GM12892 (cell line): ENCODE results near the gene CEP112.

Experiments used
- DNase-seq: peaks from one replicate; pipeline ENCODE4 v3.0.0; 2011; ENCODE audit not compliant: insufficient read length
- FAIRE-seq: peaks from 2 replicates; lab custom pipeline; 2011; peaks lifted over from hg19 to GRCh38; lab: Jason Lieb, UNC
- POLR2A ChIP-seq: IDR thresholded peaks from 2 replicates; pipeline ENCODE4 v1.6.1; 2011; ENCODE audit warnings: low read depth, low read length, control low read depth
- POLR2AphosphoS5 ChIP-seq: IDR thresholded peaks from 2 replicates; pipeline ENCODE4 v1.6.1; 2011; ENCODE audit warnings: low read depth, low read length, control low read depth
- TAF1 ChIP-seq: IDR thresholded peaks from 2 replicates; pipeline ENCODE4 v1.6.1; 2011; ENCODE audit warnings: low read depth, mild to moderate bottlenecking, control low read depth, low read length, borderline replicate concordance

Gene CEP112

DNA sequence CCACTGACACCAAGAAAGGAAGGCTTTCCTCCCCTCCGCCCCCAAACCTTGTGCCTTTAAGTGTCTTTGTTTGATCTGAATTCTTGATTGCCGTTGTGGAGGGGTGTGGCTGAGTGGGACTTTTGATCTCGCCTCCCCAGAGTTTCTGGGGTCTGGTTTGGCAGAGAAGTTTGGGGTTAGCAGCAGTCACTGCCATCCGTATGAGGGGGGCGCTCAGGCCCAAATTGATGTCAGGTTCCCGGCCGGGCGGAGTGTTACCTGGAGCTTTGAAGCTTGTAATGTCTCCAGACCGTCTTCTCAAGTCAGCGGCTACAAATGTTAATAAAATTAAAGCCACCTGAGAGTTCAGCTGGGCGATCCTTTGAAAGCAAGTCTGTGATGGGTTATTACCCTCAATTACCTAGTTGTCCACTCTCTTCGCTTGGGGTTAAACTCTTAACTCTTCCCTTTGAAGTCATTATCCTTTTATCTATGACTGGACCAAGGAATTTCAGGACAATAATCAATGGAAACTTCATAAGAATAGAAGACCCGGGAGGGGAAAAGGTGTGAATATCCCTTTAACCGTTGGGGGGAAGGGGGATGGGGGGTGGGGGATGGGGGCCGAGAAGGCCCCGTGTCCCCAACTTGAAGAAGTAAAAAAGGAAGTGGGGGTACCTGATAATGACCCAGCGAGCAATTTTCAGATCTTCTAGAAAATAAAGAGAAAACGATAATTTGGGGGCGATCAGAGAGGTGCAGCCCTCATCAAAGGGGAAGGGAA is 598.7 kb downstream of the CEP112 start:
- no peak for TF ChIP-seq POLR2AphosphoS5
- TF ChIP-seq POLR2A, result no peak
- no peak for TF ChIP-seq TAF1
- no peak for DNase-seq
- FAIRE-seq, result no peak

DNA sequence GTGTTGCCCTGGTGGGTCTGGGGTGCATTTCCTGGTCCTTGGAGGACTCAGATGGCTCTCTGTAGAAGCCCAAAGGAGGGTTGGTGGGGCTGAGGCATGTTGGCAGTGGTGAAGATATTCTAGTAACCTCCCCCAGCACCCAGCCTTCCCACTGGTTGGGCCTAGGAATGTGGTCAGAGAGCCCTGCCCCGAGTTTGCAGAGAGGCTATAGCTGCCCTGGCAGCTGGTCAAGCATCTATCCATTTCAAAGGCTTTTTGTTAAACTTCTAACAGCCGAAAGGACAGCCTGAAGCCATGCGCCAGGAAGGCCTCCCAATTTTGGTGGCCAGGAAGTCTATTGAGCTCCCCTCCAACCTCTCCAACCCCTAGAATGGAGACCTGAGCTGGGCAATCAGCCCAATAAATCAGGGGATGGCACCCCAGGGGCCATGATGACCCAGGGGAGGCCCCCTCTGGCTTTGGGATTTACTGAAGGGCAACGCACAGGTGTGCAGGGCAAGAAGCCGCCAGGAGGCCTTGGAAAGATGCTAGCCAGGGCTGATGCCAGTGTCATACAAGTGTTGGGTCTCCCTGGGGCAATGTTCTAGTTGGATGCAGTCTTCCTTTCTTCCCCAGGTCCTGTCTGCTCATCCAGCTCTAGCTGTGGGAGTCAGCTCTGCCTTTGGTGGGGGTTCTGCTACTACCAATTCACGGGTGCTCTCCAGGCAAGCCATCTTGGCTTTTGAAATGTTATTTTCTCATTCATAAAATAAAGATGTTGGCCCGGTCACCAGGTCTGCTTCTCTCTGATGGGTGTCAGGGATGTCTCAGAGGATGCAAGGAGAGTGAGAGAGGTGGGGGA is 599.6 kb downstream of the CEP112 start:
- DNase-seq, result no peak
- no peak for FAIRE-seq
- TF ChIP-seq POLR2AphosphoS5, result no peak
- no peak for TF ChIP-seq TAF1
- TF ChIP-seq POLR2A, result no peak

DNA sequence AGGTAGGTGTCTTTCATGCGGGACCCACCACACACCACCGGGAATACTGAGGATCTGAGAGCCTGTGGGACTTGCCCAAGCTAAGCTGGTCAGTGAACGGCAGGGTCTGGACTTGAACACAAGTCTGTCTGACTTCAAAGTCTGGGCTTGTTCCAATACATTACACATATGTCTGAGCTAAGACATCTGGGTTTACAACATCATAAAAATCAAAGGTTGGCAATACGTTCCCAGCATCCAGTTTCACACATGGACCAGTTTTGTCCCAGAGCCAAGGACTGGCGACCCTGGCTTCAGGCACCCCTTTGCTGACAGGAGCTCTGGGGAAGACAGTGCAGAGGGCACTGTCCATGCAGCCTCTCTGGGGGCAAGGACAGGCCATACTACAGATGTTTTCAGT is 602.6 kb downstream of the CEP112 start:
- no peak for TF ChIP-seq POLR2A
- no peak for TF ChIP-seq TAF1
- TF ChIP-seq POLR2AphosphoS5, result no peak
- DNase-seq (no peak), FAIRE-seq (no peak)

GRCh38 chr17:65588181-65588808 is 603.6 kb downstream of the CEP112 start:
- no peak for TF ChIP-seq TAF1
- TF ChIP-seq POLR2AphosphoS5, result no peak
- TF ChIP-seq POLR2A, result no peak
- DNase-seq, result no peak
- FAIRE-seq, result no peak

DNA sequence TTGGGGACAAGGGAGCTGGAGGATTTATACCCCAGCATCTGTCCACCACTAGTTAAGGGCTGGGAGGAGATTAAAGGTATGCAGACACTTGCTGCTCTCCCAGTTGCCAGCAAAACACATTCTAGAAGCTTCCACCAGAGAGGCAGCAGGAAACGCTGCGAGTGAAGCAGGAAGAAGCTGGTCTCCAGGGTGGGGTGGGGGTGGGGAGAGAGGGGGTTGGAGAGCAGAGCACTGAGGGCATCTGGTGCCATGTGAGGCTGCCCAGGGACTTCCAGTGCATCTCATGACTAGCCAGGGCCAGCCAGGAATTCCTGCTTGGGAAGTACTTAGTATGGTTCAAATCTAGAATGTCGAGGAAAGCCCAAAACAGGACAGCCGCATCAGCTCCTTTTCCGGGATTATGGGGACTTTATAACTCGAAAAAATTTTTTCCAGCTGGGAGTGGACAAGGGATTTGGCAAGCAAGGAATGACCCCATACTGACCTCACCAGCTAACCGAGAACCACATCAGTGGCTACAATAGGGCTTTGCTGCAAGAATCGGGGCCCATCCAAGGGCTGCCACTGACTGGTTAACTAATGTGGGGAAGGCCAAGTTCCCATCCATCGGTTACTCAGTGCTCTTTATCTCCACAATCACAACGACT is 604.3 kb downstream of the CEP112 start:
- no peak for TF ChIP-seq TAF1
- no peak for TF ChIP-seq POLR2A
- TF ChIP-seq POLR2AphosphoS5, result no peak
- no peak for FAIRE-seq
- no peak for DNase-seq

DNA sequence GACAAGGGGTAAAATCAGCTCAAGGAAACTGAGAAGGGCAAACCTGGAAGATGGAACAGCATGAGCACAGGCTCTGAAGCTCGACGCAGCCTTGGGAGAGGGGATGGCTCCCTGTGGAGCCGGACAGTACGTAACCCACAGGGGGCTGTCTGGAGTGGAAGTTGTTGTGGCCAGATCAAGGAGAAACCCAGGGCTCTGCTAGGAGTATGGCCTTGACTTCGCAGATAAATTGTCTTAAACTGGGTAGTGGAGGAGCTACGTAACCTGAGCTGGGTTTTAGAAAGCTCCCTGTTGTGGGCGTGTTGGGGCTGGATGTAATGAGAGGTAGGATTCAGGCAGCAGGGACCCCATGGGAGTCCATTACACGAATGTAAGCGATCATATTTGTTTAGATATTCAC is 605.0 kb downstream of the CEP112 start:
- FAIRE-seq (no peak), DNase-seq (no peak)
- TF ChIP-seq POLR2A (no peak), POLR2AphosphoS5 (no peak), TAF1 (no peak)
